ENCODE results near the gene CRELD2.

- TF ChIP-seq CBX8 (IDR thresholded peaks at IDR 0.05; ENCODE audit: borderline replicate concordance, low read depth, low read length) (no peak), POLR2A (IDR thresholded peaks at IDR 0.05; ENCODE audit: control extremely low read depth in 1 of 2, low read depth in 2 of 2, low read length in 2 of 2) (no peak), CTCF (IDR thresholded peaks at IDR 0.05; ENCODE audit: control extremely low read depth in 1 of 3, insufficient read depth in 1 of 3, low read depth in 1 of 3, low read length in 3 of 3) (no peak), EP300 (IDR thresholded peaks at IDR 0.05; ENCODE audit: borderline replicate concordance in 1 of 2, low read depth in 2 of 2, low read length in 2 of 2) (no peak), TAF7 (optimal IDR thresholded peaks at IDR 0.05; ENCODE audit: borderline replicate concordance, low read depth, low read length) (no peak)
Measured at GRCh38 chr22:49969751-49970527, 51.5 kb downstream of the CRELD2 start.
